Amniotic stem cell (primary cell): ENCODE results near the gene NHLRC4.

Experiments
- DNase-seq: peaks from one replicate; lab custom pipeline; 2025; lab: John Stamatoyannopoulos, UW

NHLRC4 gene

GRCh38 chr16:582614-583331 lies 16.0 kb downstream of the NHLRC4 start:
- DNase-seq = no peak

- no peak for DNase-seq
Measured at GRCh38 chr16:583470-583814, 16.6 kb downstream of the NHLRC4 start.

- no peak for DNase-seq
Measured at GRCh38 chr16:583815-584591, 17.2 kb downstream of the NHLRC4 start.

GRCh38 chr16:585351-585750 lies 18.5 kb downstream of the NHLRC4 start:
- DNase-seq = no peak

GRCh38 chr16:586047-586644 lies 19.3 kb downstream of the NHLRC4 start:
- DNase-seq = no peak

- no peak for DNase-seq
Measured at GRCh38 chr16:586645-587590, 20.1 kb downstream of the NHLRC4 start.

GRCh38 chr16:588639-588888 lies 21.8 kb downstream of the NHLRC4 start:
- no peak for DNase-seq

GRCh38 chr16:588889-589657 lies 22.3 kb downstream of the NHLRC4 start:
- peak; percentile 77 for DNase-seq

GRCh38 chr16:589658-590187 lies 22.9 kb downstream of the NHLRC4 start, which contains the start of gene RAB40C:
TSS of gene RAB40C (plus strand) at chr16:590066. CDS start at chr16:590292, 226 bp downstream.
- peak; percentile 96 for DNase-seq

- peak; percentile 31 for DNase-seq
Measured at GRCh38 chr16:590188-590814, 23.5 kb downstream of the NHLRC4 start.

- DNase-seq = no peak
Measured at GRCh38 chr16:590815-591200, 24.0 kb downstream of the NHLRC4 start.

- DNase-seq = no peak
Measured at GRCh38 chr16:591231-591630, 24.4 kb downstream of the NHLRC4 start.

GRCh38 chr16:591892-592517 lies 25.2 kb downstream of the NHLRC4 start:
- DNase-seq = no peak

- no peak for DNase-seq
Measured at GRCh38 chr16:592518-593306, 25.9 kb downstream of the NHLRC4 start.

GRCh38 chr16:593406-593805 lies 26.6 kb downstream of the NHLRC4 start:
- DNase-seq = no peak

- DNase-seq = no peak
Measured at GRCh38 chr16:593807-594206, 27.0 kb downstream of the NHLRC4 start.

GRCh38 chr16:595094-595528 lies 28.3 kb downstream of the NHLRC4 start:
- no peak for DNase-seq

- DNase-seq = no peak
Measured at GRCh38 chr16:595942-596735, 29.3 kb downstream of the NHLRC4 start.

- DNase-seq = no peak
Measured at GRCh38 chr16:596736-597060, 29.9 kb downstream of the NHLRC4 start.
